GM12801 (cell line): ENCODE measurements around the gene THOC2.

Source experiments
- CTCF ChIP-seq: IDR thresholded peaks from one replicate; pipeline ENCODE4 v1.5.1; 2011; ENCODE audit warnings: control low read depth; ENCODE audit not compliant: insufficient read length; ENCODE audit errors: extremely low read depth

Gene THOC2

DNA sequence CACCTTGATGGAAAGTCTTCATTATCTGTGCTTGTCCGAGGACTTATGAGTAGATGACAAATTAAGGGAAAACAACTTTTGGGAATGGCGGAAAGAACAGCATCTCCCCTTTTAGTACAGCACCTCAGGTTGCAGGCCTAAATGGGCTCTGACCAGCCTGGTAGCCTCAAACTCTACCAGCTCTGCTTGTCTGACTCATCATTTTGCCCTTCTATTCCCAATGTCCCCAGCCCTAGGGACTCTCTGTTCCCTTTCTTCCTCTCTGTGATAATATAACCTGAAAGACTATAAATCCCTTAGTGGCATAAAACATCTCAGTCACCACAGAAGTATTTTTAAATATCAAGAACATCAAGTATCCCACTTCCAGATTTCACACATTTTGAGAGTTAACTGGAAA is 121.9 kb downstream of the THOC2 start:
- no peak for TF ChIP-seq CTCF

GRCh38 chrX:123607806-123608205 is 125.0 kb downstream of the THOC2 start:
- TF ChIP-seq CTCF: no peak

GRCh38 chrX:123607270-123607669 is 125.6 kb downstream of the THOC2 start:
- TF ChIP-seq CTCF: no peak

DNA sequence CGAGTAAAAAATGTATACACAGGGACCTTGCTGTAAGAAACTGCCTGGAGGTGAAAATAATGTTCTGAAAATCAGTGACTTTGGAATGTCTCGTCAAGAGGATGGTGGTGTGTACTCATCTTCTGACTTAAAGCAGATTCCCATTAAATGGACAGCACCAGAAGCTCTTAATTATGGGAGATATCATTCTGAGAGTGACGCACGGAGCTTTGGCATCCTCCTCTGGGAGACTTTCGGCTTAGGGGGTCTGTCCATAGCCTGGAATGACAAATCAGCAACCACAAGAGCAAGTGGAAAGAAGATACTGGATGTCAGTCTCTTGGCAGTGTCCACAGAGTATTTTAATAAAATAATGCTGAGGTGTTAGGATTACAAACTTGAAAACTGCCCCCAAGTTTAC is 129.4 kb downstream of the THOC2 start:
- TF ChIP-seq CTCF: no peak

- TF ChIP-seq CTCF: no peak
These were observed 131.4 kb downstream of the THOC2 start for GRCh38 chrX:123601437-123601836.

DNA sequence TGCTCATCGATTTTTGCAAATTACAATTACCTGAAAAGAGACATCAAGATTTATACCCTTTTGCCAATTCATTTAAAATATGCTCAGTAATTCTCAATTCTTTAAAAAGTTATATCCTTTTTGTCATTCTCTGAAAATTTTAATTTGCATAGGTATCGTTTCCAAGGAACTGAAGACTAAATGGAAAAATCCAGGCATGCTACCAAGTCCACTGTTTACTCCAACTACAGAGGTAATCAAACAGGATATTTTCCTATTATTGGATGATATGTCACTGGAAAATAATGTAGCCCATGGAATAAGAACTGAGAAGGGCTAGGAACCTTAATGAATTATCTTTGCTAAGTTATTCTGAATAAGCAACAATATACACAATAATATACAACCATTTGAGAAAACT is 132.7 kb downstream of the THOC2 start:
- no peak for TF ChIP-seq CTCF

GRCh38 chrX:123590842-123591486 is 141.9 kb downstream of the THOC2 start:
- TF ChIP-seq CTCF: no peak
